8988T (cell line): ENCODE data around the gene SLC6A12.
"Not testable (repeated sequence)": the region's sequence is repeated elsewhere in the genome, so short reads cannot be mapped to it uniquely, and the experiment has no call there.

Source experiments
- DNase-seq: peaks from one replicate; pipeline ENCODE4 v3.0.0; 2011

The SLC6A12 gene

DNA sequence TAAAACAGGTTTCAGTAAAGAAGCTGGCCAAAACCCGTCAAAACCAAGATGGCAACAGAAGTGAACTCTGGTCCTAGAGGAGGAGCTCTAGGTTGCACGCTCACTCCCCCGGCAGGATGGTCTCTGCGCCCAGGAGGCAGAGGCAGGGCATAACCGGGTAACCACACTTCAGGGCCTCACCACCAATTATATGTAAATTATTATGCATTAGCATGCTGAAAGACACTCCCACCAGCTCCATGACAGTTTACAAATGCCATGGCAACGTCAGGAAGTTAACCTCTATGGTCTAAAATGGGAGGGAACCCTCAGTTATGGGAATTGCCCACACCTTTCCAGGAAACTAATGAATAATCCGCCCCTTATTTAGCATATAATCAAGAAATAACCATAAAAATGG is 20.1 kb upstream of the SLC6A12 start:
- DNase-seq, result no peak

DNA sequence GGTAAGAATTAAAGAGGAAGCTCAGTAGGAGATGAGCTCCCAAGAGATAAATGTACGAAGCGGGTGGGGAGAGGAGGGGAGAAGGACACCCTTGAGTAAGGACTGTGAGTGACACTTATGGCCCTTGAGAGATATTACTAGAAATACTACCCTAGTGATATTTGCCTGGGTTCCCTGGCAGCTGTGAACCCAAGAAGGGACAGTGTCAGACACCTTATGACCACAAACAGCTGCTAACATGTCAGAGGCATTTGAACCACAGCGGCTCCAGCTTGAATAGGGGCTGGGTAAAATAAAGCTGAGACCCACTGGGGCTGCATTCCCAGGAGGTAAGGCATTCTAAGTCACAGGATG is 19.6 kb upstream of the SLC6A12 start:
- DNase-seq, result no peak

DNA sequence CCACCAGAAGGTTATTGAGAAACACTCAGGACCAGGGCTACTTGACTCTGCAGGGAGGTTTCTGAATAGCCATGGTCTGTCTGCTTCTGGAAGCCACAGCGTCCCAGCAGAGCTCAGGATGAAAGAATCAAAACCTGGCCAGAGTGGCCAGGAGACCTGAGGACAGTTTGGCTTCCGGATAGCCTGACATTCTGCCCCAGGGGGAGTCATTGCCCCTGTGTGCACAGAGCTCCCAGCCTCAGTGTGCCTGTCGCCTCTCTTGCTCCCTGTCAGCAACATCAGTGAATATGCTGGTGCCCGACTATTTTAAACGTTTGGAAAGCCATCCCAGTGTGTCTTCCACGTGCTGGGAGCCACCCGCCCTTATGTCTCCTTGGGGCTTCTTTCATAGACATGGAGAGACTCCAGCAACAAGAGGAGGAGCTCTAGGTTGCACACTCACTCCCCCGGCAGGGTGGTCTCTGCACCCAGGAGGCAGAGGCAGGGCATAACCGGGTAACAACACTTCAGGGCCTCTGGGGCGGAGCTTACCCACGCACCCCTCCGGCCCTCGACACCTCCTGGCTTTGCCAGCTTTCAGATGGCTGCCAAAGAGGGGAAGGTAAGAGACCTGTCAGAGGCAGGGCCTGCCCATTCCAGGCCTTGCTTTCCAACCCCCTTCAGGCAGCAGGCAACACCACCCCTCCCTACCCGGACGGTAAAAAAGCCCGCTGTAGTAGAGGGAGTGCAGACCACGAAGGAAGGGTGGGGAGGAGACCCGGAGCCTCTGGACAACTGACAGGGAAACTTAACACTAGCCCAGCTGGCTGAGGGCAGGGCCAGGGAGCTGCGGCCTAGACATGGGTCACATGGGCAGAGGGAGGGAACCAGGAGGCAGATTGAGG is 19.0 kb upstream of the SLC6A12 start:
- DNase-seq, result no peak

DNA sequence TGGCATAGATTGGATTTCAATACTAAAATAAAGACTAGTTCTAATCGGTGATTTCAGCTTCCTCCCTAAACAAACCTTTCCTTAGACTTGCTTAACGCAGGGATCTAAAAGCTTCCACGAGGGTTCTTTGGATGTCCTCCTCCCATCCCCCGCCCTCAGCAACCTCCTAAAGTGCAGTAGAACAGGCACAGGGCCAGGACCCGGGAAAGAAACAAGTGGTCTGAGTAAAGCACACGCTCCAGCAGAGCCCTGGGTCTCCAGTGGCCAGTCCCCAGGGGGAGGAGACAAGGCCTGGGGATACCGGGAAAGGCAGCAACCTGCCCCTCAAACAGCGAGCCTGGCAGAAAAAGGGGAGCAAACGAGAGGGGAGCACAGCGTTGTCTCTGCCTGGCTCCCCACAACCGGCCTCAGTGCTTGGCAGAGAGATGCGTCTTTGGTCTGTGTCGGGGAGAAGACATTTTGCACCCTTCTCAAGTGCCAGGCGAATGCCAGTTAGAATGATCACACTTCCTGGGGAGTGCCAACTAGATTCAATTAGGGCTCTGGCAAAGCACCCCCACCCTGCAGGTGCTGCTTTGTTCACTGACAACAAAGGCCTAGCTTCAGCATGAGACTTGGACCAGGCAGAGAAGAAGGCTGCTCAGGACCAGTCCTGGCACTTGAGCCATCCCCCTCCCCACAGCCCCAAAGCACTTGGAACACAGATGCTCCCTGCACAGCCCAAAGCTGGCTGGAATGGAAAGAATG is 17.1 kb upstream of the SLC6A12 start:
- no peak for DNase-seq

DNA sequence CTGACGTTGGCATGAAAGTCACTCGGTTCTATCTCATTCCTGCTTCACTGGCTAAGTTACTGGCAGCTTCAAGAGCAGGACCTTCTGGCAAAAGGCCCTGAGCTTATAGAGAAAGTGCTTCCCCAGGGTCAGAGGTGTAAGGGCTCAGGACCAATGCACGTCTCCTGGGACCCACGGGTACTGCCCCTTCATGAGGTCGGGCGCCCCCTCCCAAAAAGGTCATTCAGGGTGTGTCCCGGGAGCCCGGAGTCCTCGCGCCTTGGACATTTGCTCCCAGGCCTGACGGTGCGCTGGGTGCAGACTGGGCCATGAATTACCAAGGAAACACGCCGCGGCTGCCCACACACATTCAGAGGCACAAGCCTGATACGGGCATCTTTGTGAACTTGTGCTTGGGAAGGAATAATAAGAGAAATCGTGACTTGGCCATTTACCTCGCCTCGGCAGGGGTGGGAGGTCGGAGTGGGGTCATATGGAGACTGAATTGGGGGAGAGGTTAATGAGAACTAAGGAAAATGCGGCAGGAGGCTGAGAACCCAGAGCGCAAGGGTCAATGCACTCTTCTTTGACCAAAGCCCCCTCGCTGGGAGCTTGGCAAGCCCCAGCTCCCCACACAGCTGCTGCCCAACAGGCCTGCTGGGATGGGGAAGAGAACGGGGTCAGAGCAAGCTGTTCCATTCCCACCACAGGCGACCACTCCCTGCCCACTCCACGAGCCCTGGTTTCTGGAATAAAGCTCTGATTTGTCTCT is 15.7 kb upstream of the SLC6A12 start:
- no peak for DNase-seq

DNA sequence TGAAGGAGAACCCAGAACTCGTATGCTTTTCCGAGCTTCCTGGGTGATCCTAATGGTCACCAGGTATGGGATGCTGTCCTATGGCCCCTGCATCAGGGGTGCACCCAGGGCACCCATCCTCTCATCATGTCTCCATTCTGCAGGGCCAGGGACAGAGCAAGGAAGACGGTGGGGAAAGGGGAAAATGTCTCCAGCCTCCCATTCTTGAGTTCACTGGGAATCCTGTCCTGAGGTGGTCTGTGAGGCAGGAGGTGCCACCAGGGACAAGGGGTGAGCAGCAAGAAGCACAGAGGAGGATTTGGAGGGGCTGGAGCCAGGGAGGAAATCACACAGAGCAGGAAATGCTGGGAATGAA is 14.9 kb upstream of the SLC6A12 start:
- no peak for DNase-seq

DNA sequence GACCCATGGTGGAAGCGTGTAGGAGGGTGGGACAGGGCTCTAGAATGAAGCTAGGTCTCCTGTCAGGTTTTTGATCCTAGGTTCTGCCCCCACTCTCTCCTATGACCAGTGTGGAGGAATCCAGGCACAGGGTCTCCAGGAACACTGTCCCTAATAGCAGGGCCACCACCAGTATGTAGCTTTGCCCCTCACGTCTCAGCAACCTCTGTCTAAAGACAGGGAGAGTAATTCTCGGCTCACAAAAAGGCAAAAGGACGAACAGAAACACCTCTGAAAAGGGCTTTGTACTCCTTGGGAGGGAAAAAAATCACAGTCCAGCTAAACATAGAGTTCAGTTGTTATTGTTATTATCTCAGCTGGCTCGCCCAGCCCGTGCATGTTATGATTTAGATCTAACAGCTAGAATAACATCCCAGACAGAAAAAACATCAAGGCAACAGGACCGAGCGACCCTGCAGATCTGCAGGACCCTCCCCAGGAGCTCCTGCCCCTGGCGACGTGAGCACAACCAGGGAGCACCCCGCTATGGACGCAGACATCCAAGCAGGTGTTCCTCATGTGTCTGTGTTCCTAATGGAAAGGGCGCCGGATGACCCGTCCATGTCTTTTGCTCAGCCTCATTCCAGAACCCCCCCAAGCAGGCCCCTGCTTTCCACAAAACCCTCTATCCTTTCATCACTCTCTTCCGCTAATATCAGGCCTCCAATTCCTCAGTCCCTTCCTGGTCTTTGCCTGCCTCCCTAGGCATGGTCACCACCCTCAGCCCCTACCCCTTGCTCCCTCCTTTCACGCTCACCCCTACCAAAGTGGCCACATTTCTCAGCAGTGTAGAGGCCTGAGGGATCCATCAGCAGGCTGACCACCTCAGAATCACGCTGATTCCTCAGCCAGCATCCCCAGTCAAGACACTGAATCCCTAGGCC is 14.2 kb upstream of the SLC6A12 start:
- DNase-seq, result no peak

DNA sequence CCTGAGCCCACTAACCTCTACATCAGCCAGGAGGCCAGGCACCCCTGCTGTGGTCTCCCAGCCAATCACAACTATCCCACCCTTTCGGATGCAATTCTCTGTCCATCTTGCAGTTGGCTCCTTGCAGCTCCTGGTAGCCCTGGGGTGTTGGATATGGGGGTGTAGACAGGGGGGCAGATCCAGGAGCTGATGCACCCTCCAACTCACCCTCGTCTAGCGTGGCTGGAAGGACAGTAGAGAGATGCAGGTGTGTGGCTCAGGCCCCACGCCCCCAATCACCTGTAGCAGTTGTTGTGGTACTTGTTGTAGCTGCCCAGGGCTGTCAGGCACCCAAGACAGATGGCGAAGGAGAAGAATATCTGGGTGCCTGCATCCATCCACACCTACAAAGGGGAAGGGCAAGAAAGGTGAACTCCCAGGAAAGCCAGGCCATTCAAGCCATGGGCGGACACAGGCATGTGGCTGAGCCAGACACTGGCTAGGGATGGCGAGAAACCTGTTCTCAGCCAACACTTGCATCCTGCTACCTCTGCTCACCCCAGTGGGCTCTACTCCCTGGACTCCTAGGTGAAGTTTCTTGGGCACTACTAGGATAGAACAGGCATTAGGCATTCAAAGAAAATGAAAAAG is 13.4 kb upstream of the SLC6A12 start:
- DNase-seq, result no peak

DNA sequence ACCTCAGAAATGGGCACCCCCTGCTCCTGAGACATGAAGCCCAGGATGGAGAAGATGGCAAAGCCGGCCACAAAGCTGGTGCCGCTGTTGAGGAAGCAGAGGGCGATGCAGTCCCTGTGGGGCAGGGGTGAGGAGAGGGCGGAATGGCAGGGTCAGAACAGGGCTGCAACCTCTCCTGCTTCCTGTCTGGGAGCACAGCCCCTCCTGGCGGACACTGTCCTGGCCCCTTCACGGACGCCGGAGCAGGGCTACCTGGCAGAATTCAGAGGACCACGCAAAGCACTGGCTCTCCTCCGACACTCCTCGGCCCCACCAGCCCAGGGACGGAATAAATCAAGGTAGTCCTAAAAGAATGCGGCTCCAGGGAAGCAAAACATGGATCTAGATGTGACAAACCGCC is 12.4 kb upstream of the SLC6A12 start:
- no peak for DNase-seq

DNA sequence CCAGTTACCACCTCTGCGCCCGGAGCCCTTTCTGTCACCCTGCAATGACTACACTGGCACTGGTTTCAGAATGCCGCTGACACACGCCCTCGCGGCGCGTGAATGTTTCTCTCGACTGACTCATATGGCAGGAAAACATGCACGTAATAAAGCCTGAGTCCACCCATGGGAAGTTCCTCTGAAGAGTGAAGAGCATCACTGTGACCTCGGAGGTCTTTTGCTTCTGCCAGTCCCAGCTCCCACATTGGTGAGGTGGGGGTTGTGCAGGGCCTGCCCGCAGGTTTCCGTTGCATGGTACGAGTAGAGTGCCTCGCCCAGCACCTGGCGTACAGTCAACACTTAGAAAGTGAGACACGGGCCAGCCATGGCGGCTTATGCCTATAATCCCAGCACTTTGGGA is 11.1 kb upstream of the SLC6A12 start:
- DNase-seq, result no peak

DNA sequence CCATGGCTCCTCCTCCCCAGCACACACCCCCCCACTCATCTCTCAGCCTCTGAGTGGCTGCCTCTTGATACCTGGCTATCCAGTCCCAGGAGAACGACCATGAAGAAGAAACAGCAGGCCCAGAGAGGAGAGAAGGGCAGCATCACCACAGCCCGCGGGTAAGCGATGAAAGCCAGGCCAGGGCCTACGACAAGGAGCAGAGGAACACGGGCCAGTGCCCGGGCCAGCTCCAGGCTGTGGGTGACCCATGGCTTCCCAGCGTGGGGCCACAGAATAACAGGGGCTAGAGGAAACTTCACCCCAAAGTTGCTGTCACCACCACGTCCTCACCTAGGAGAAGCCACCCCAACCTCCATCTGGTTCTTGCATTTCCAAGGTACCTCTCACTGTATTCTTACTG is 10.4 kb upstream of the SLC6A12 start:
- no peak for DNase-seq

DNA sequence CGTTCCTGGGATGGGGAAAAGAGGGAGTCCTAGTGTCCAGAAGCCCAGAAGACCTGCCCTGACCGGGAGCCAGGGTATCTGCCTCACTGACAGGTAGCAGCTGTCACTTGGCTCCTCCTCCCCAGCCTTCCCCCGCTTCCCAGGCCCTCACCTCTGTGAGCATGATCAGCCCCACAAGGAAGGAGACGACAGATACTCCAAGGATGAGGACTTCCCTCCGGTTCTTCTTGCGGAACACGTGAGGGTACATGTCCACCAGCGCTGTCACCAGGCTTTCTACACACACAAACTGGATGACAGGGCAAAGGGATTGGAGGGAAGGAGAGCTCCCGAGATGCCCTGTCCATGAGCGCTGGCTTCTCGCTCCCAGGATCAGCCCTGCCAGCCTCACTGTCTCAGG is 9.9 kb upstream of the SLC6A12 start:
- DNase-seq, result no peak

DNA sequence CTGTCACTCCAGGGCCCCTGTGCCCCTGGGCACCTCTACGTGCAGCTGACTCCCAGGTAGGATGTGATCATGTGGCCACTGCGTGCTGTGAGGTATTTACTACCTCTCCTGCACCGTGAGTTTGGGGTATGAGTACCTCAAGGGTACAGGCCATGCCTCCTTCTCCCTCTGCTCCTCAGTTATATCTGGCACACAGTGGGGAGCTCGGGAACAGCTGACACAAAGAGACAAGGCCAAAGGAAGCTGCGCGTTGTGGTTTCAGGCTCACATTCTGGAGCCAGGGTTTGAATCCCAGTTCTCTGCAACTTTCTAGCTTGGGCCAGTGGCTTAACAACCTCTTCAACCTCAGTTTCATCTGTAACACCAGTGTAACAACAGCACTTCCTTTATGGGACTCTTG is 7.8 kb upstream of the SLC6A12 start:
- no peak for DNase-seq

DNA sequence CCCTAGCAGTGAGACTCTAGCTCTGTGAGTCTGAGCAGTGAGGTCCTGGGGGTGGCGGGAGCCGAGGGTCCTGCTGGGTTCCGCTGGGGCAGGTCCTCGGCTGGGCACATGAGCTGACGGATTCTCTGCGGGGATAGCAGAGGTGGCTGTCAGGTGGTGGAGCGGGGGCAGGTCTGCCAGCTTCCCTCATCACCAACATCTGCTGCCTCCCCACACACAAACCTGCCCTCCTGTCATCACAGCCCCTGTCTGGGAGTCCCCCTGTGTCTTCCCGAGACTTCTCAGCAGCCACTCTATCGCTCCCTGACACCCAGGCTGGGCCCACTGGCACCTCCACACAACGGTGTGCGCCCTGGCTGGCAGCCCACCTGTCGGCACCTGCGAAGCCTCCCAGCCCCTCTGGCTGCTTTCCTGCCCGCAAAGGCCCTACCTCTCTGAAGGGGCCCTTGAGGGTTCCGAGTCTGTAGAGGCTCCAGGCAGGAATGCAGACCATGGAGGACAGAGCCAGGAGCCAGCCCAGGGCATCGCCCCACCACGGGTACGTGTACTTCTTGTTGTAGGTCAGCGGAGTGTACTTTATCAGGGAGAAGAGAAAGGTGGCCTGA is 7.1 kb upstream of the SLC6A12 start:
- no peak for DNase-seq

DNA sequence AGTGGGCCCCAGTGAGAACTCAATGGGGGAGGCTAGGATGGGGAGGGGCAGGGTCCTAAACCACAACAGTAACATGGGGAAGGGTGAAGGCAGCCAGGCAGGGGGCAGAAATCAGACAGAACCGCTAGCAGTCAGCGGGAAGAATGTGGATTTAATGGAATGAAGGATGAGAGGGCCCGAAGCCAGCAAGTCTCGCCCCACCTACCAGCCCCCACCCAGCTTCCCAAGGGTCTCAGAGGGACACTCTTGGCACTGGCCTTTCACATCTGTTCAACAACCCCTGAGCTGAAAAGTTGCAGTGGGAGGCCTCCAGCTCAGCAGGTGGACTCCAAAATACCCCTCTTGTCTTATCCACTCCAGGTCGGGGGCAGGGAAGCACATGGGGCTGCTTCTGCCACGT is 6.5 kb upstream of the SLC6A12 start:
- no peak for DNase-seq

DNA sequence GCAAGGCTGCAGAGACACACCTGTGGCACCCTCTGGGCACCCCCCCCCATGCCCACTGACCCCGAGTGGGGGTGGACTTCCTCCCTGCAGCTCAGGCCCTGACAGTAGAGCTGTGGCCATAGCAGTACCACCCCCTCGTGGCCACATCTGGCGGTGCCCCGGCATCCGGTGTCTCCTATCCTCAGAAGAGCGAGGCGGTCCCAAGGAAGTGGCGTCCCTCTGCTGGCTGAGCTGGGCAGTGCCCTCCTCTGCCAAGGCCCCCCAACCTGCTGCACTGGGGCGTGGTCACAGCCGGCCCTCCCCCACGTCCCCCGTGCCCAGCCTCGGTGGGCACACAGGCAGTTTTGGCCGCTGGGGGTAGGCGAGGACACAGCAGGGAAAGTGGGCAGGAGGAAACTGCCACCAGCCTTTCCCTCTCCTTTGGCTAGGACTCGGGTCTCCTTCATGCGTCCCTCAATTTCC is 6.0 kb upstream of the SLC6A12 start:
- DNase-seq, result peak; percentile 74

DNA sequence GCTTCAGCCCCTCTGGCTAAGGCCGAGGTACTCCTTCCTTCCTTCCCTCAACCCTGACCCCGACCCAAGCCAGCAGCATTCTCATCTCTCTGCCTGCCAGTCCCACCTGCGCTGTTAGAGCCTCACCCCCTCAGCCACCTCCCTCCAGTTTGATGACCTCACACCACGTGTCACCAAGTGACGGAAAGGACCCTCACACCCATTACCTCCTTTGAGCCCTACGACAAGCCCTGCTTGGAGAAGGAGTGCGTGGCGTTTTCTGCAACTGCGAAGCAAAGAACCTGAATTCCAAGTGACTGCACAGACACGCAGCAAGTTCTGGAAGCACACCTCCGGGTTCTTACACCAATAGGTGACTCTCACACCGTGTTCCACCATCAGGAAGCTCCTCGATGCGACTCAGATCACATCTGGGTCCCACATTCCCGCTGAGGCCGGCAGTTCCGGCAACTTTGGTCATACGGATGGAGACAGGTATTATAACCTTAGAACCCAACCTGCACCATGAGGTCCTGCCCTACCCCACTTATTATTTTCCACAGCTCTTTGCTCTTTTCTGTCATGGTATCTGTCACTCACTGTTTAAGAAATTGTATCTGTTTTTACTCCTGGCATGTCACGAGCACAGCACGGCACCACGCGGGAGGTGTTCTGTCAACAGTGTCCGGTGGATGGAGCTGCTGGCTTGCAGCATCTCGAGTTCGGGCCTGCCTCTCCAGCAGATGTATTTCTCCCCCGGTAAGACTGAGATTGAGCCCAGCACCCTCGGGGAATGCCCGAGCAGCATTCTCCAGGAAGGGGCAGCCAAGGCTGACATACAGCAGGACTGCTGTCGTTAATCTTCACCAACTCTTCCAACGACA is 5.0 kb upstream of the SLC6A12 start:
- no peak for DNase-seq

DNA sequence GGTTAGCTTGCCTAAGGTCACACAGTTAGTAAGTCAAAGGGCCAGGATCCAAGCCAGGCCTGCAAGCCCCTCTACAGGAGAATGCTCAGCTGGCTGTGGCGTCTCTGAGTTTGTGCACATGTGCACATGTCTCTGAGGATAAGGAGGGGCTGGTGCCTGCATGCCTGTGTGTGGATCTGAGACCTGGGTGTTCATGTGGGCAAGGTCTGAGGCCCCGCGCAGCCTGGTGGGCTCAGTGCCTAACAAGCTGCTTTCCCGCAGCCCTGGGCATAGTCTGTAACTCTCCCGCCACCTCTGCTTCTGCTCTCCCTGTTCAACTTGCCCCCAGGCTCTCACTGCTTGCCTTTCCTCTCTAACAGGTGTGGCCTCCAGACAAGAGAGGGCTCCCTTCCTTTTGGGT is 4.3 kb upstream of the SLC6A12 start:
- no peak for DNase-seq

DNA sequence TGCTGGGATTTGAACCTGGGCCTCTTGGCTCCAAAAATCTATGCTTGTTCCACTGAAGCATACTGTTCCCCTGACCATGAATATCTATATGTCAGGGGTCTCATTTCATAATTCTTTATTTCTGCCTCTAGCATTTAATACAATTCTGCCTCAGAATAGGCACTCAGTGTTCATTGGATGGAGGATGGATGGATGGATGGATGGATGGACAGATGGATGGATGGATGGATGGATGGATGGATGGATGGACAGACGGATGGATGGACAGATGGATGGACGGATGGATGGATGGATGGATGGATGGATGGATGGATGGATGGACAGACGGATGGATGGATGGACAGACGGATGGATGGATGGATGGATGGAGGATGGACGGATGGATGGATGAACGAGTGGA is 3.1 kb upstream of the SLC6A12 start:
- DNase-seq, result not testable (repeated sequence)

DNA sequence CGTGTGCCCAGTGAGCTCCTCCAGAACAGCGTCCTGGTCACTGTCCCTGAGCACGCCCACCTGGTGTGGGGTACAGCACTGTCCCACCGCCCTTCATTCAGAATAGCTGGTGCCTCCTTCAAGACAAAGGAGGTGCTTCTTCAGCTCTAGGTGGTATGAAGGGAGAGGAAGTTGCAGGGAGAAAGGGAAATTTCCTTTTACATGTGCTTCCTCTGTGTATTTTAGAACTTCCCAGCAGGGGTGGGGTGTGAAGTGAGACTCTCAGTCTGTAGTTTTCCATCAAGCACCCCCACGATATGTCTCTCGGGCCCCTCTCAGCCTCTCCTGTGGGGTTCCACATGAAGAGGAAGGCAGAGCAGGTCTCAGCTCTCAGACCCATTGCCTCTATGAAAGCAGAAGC is 1.2 kb upstream of the SLC6A12 start:
- DNase-seq, result no peak

DNA sequence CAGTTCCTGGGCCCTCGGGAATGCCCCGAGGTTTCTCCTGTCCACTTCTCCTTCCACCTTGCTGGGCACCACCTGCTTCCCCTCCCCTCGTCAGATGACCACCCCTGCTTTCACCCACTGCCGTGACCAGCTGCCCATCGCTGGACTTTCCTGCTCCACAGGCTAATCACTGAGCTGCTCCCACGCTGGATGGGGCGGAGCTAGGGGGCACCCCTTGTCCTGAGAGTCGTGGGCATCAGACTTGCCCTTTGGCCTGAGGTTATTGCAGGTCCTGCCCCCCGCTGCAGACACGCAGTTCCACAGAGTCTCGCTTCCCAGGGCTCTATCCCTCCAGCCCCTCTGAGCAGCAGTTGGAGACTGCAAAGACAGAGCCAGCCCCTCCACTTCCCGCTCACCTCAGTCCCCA is 427 bp downstream of the SLC6A12 start:
- DNase-seq, result no peak
